ENCODE data around the gene BAHCC1.

BAHCC1 gene

DNA sequence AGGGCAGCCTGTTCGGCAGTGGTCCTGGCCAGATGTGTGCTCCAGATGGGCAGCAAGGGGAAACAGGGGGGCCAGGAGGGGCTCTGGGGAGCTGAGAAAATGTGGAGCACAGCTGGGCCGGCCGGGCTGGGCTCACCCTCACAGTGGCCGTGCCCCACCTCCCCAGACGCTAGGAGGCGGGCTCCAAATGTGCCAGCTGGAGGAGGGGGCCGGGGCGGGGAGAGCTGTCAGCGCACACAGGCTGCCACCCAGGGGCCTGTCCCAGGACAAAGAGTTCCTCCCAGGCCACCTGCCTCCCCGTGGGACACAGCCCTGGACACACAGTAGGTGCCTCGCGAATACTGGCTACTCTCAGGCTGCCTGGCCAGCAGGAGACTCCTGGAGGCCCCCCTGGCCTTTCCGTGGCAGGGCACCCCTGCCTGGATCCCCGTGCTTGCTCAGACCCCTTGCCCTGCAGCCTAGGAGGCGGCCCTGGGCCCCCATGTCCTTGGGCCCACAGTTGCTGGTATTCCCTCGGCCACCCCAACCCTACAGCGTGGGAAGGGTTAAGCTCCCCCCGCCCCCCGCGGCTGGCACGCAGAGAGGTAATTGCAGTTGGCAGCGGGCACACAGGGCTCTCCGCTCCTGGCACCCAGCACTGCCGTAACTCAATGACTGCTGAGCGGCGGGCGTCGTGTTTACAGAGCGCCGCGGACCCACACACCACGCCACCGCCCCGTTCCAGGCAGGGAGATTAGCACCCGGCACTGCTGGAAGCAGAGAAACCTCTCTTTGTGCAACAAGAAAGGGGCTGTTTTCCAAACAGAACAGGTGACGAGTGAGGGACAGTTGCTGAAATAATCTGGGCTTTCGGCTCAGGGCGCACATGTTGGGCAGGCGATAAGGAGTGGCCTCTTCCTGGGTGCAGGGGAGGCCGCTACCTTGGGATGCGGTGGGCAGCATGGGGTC lies 32.2 kb downstream of the BAHCC1 start:
- no peak for DNase-seq (ENCODE audit: low spot score)

DNA sequence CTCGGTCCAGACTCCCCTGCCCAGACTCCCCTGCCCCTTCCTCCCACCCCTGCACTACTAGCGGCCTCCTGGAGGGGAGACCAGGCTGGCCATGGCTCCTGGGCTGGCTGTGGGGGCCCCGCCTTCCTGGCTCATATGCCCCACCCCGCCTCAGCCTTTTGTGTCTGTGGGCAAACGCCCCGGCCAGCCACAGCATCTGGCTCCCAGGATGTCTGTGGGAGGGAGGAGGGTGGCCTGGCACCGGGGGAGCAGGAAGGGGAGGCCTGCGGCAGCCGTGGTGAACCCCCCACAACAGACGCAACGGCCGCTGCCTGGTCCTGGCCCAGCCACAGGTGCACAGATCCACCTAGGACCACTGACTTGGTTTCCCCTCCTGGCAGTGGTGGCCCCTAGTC lies 32.9 kb downstream of the BAHCC1 start:
- no peak for DNase-seq (ENCODE audit: low spot score)

DNA sequence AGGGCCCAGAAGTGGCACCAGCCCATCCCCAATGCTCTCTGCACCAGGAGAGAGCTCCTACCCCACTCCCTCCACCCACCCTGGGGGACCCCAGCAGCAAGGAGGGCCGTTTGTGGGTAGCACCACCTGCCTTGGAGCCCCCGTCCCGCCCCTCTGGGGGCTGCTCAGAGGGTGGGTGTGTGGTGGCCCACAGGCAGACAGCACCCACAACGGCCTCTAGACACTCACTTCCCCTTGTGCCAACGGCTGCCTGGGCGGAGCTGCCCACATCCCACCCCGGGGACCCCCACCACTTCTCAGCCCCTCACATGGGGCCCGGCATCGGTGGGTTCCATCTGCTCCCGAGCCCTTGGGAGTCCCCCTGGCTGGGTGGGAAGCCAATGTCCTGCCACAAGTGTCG lies 33.3 kb downstream of the BAHCC1 start:
- no peak for DNase-seq (ENCODE audit: low spot score)

DNA sequence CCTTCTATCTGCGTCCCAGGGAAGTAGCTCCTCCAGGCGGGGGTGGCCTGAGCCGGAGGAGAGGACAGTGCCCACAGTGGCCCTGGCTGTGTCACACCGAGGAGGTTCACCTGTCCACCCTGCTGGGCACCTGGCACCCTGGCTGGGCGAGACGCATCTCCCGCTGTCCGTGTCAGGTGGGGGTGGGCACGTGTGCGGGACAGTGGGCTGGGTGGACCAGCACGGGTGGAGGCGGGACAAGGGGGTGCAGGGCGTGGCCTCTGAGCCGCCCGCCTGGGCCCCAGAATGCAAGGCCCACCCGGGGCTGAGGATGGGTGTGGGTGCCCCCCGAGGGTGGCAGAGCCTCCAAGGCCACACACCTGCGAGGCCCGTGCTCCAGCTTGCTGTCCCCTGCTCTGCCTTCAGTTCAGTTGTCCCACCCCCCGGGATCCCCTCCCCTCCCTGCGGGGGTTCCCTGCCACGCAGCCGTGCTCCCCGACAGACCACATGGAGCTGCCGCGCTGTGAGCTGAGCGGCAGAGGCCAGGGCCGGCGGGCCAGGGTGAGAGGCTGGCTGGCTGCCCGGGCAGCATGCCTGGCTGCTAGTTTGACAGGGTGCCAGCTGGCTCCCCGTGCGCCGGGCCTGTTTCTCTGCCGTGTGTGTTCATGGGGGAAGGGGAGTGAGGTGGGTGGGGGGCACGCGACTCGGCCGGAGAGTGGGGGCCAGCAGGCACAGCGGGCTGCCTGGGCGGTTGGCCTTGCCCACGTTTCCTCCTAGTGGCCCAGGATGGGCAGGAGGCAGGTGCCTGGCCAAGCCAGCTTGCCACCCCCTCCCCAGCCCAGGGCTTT lies 33.9 kb downstream of the BAHCC1 start:
- no peak for DNase-seq (ENCODE audit: low spot score)

DNA sequence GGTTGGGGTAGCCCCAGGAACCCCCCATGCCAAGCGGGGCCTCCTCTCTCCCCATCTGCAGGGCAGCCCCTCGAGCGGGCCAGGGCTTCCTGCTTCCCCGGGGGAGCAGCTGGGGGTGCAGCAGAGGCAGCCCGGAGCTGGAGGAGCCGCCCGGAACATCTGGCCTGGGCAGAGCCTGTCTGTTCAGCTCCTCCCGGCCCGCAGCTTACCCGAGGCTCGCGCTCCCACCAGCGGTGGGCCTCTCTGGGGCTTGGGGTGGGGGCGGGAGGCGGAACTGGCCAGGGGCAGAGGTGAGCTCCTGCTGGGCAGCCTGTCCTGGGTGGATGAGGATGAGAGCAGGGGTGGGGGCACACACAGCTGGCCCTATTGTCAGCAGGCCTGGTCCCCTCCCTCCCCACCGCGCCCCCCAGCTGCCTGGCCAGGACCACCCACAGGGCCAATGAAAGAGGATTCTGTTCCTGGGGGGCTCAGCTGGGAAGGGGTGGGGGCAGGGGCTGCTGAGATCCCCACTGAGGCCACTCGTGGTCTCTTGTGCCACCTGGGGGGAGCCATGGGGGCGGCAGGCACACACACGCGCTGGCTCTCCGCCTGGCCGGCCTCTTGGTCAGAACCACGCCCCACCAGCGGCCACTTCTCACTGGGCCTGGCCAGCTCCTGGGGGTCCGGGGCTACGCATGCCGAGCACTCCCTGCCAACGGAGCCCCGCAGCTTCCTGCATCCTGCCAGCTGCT lies 34.7 kb downstream of the BAHCC1 start:
- DNase-seq (ENCODE audit: low spot score), result no peak

DNA sequence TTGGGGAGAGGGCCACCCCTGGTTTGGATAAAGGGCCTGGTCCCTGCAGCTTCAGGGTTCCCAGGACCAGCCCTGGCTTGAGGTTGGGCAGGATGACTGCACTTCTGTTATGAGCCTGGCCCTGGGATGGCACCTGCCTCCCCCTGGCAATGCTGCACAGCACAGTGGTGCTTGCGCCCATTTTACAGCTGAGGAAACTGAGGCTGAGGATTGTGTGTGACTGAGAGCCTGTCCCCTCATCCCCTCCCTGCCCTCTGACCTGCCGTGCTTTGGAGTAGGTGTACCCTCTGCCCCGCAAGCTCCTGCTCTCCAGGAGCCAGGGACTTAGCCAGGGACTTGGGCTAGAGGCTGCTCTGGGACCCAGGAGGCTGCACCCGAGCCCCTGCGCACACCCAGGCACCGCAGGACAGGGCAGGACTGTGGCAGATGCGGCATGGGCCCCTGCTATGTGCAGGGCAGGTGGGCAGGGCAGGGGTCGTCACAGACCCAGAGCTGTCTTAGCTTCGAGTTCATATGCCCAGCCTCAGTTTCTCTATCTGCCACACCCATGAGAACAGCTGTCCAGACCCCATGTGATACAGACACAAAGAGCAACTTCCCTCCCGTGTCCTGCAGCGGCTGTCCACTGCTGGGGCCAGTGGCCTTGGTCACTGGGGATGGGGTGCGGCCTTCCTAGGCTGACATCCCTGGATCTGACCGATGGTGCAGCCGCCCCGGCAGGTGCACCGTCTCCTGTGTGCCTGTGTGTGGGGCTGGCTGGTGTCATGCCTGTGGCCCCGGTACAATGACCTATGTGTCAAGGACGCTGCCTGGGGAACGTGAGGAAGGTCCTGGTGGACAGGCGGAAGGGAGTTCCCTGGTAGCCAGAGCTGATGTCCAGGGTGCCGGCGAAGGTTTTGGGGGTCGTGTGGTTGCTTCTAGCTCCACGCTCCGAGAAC lies 36.6 kb downstream of the BAHCC1 start:
- no peak for DNase-seq (ENCODE audit: low spot score)

DNA sequence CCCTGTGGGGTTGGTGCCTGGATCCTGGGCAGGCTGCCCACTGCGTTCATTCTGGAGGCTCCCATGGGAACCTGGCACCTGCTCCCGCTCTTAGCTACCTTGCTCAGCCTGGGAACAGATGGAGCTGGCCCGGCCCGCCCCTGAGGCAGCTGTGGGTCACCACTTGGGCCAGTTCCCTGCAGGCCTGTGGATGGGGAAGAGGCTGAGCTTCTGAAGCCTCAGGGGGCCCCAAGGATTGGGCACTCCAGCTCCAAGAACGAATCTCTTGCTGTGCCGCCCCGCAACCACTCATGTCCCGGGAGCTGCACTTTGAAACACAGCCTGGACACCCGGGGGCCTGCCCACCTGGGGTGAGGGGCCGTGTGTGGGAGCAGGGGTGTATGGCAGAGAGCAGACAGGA lies 37.7 kb downstream of the BAHCC1 start:
- no peak for DNase-seq (ENCODE audit: low spot score)

DNA sequence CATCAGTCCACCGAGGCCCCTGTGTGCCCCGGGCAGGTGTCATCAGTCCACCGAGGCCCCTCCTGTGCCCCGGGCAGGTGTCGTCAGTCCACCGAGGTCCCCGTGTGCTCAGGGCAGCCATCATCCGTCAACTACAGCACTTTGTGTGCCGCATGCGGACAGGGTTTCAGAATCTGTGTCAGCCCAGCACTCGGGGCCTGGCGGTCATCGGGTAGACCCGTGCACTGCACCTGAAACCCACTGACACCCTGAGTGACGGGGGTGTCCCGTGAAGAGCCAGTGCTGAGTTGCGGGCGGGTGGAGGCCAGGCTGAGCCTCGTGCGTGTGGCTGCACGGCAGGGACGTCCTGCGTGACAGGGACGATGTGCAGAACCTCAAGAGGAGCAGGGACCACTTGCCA lies 38.4 kb downstream of the BAHCC1 start:
- no peak for DNase-seq (ENCODE audit: low spot score)

DNA sequence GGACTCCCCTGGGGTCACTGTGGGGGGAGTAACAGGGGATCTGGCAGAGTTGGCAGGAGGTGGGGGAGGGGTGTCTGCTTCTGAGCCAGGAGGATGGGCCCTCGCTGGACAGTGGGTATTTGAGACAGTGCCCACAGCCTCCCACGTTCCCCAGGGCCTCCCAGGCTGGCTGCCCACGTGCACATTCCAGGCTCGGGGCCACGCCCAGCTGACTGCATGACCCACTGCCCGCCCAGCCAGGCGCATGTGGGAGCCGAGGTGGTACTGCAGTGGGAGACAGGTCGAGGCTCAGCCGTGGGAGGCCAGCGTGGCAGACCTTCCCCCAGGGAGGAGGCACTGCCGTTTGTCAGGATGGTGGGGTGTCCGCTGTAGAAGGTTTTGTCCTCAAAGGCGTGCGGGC lies 38.8 kb downstream of the BAHCC1 start:
- DNase-seq (ENCODE audit: low spot score), result no peak

DNA sequence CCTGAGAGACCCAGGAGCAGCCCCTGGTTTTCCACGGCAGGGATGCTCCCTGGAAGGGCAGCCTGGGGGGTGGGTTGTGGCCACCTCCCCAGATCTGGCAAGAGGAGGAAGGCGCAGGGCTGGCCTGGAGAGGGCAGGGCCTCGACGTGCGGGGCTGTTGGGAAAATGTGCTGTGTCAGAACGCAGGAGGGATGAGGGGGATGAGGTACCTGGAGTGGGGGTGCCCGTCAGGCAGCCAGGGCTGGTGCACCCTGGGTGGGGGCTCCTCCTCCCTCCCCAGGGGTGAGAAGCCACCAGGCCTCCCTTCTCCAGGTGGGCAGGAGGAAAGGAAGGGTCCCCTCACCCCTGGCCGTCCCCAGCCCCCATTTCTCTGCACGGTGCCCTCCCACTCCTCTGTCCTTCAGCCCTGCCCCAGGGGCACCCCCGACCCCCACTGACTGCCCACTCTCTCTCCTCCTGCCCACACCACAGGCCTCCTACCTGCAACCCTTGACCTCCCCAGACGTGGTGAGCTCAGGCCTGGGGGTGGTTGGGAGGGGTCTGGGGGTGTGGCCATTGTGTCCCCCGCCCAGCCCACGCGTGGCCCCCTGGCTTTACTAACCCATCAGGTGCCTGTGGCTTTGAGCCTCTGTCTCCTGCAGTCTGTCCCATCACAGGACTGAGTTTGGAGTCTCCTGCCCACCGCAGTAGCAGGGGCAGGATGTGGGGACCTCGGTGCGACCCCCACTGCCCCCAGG lies 39.6 kb downstream of the BAHCC1 start:
- DNase-seq (ENCODE audit: low spot score), result no peak

DNA sequence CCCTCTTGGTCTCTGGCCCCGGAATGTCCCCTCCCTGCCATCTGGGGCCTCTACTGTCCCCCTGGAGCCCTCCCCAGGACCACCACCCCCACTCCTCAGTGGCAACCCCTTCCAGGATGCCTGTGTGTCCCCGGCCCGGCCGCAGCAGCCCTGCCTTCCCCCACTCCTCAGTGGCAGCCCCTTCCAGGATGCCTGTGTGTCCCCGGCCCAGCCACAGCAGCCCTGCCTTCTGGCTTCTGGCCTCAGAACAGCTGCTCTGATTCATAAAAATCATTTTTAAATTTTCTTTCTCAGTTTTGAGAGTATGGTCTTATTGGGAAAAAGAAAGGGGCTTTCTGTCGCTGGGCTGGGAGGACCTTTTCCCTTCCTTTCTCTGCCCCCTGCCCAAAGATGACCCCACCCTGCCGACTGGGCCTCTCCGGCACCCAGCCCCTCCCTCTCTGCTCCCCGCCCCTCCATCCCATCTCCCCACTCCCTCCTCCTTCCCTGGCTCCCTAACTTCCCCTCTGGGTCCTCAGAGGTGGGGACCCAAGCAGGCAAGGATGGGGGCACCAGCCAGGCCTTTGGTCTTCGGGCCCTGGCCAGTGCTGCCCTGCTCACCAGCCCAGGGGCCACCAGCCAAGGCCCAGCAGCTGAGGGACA lies 40.5 kb downstream of the BAHCC1 start:
- DNase-seq (ENCODE audit: low spot score), result no peak

DNA sequence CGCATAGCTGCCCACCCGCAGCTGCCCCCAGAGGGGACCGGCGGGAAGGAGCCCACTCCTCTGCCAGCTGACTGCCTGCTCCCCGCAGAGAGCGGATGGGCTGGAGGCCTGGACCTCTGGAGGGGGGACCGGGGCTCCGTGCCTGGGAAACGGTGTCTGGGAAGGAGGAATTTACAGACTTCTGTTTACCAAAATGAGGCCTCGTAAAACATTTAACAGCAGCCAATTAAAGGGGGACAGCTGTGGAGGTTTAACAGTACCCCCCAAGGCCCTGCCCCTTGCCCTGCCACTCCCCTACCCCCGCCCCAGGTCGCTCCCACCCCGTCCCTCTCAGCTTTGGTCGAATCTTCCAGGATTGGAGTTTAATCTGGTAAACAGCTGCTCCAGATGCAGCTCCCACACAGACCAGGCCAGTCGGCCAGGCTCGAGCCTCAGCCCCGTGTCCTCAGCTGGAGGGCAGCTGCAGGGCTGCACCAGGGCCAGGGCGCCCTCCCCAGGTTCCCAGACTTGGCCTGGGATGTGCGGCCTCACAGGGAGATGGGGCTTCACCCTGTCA lies 41.1 kb downstream of the BAHCC1 start:
- DNase-seq (ENCODE audit: low spot score), result no peak

DNA sequence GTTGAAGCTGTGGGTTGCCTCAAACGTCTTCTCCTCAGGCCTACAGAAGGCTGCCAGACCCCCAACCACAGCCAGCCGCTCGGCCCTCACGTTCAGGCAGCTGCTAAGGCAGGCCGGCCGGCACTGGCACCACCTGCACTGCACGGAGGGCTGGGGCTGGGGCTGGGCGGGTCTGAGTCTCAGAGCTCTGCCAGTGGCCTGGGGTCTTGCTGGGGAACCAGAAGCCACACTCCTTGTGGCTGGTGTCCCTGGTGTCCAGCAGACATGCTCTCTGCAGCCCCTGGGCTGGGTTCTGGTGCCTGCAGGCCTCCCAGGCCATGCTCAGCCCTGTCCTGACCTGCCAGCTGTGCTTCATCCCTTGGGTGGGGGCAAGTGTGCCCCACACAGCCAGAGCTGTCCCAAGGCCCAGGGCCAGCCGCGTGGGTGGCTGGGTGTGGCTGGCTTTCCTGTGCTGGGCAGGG lies 42.0 kb downstream of the BAHCC1 start:
- no peak for DNase-seq (ENCODE audit: low spot score)

DNA sequence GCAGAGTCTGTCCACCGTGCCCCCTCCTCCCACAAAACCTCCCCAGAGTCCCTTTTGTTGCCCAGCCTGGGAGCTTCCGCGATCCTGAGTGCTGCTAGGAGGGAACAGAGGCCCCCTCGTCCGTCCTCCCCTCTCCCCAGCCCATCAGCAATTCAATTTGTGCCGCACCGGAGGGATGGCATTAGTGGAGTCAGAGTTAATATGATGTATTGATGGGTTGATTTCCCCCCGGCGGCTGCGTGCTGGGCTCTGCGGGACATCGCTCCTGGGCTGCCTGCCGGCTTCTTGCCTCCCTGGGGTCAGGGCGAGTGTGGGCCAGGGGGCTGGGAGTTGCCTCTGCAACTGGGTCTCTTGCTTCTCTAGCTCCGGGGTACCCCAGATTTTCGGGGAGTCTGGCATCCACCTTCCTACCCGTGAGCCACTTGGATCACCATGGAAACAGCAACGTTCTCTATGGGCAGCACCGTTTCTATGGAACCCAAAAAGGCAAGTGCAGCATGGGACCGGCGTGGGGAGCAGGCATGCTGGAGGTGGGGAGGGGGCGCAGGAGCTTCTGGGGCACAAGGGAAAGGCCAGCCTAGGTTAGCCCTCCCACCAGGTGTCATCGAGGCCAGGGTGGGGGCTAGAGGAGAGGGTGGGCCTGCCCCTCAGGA lies 42.9 kb downstream of the BAHCC1 start:
- no peak for DNase-seq (ENCODE audit: low spot score)

DNA sequence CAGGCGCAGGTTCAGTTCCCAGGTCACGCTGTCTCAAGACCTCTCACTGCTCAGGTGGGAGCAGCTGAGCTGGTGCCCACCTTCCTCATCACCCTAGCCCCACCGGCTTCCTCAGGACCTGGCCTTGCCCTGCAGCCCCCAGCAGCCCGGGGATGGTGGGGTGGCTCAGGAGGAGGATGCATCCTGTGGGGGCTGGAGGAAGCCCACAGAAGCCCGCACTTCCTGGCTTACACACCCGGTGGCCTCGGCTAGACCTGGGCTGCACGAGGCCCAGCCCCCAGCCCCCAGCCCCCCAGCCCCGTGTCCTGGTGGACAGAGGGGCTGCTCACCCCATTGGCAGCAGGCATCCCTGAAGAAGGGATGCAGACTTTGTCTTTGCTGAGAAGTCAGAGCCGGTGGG lies 43.4 kb downstream of the BAHCC1 start:
- DNase-seq (ENCODE audit: low spot score), result no peak

DNA sequence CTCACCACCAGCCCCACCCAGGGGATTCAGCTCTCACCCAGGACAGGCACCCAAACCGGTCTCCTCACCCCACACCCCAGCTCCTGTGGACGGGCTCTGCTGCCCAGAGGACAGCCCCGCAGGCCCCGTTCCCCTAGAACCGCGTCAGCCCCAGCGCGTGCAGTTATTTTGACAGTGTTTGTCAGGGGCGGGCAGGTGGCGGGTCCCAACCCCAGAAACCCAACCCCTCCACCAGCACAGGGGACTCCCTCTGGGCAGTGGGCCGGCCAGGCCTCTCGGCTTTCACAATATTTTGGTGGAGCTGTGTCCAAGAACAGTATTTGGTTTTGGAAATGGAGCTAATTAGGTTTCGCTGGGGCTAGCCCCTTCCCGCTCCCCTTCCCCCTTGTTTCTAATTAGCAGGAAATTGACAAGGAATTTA lies 44.8 kb downstream of the BAHCC1 start:
- no peak for DNase-seq (ENCODE audit: low spot score)

DNA sequence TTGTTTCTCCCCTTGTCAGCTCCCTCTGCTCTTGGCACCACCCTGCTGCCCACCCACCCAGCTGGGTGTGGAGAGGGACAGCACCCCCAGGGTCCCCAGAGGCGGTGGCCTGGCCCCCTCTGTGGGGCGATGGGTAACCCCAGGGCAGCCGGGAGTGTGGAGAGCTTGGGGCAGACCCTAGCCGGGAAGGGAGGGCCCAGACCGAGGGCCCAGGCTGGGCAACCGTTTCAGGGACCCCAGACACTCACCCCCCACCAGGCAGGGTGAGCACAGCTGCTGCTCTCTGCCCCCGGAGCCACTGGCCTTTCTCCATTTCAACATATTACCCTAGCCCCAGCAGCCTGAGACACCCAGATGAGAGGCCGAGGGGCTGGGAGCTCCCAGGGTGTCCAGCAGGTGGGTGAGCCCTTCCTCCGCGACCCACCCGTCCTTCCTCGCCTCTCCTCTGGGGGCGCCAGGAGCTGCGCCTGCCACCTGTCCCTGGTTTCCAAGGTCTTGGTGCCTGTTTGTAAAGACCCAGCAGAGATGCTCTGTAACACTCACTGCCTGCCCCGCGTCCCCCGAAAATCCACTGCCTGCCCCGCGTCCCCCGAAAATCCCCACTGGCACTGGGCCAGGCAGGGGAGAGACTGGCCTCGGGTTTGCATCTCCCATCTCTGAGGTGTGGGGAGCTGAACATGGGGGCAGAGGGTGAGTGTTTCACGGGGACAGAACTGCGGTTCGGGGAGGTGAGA lies 45.4 kb downstream of the BAHCC1 start:
- peak; percentile 37 for DNase-seq (ENCODE audit: low spot score)

DNA sequence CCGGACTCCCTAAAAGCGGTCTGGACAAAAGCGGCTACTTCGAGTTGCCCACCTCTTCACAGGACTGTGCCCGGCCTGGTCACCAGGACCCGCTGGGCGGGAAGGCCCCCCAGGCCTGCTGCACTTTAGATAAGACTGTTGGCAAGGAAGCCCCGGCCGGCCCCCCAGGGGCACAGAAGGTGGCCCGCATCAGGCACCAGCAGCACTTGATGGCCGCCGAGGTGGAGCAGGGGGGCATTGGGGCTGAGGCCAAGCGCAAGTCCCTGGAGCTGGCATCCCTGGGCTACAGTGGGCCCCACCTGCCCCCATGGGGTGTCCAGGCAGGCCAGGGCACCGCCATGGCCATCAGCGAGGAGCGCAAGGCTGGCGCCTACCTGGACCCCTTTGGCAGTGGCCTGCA lies 47.5 kb downstream of the BAHCC1 start:
- DNase-seq (ENCODE audit: low spot score), result no peak
